Neural crest cell (in vitro differentiated cells): ENCODE results near the gene GPR150. TPM values are rescaled to one million over a fixed set of nuclear protein-coding genes. Genes with fewer than 3 reads are reported as not detected.

Source experiments
- DNase-seq: peaks from one replicate; pipeline ENCODE4 v3.0.0; 2021; ENCODE audit warnings: low read depth, mixed read lengths, low spot score
- H3K27ac Mint-ChIP-seq: one replicate; pipeline ENCODE4 v1.8.0; 2021; ENCODE audit warnings: mild to moderate bottlenecking, mixed read lengths; ENCODE audit not compliant: unreplicated experiment
- H3K27me3 Mint-ChIP-seq: 2 replicates; pipeline ENCODE4 v1.8.0; 2021; ENCODE audit warnings: low read depth, mild to moderate bottlenecking, mixed read lengths
- H3K36me3 Mint-ChIP-seq: 2 replicates; pipeline ENCODE4 v1.8.0; 2021; ENCODE audit warnings: low read depth, mild to moderate bottlenecking, mixed read lengths
- H3K4me1 Mint-ChIP-seq: 2 replicates; pipeline ENCODE4 v1.8.0; 2021; ENCODE audit warnings: mixed read lengths
- H3K4me3 Mint-ChIP-seq: one replicate; pipeline ENCODE4 v1.8.0; 2021; ENCODE audit warnings: mild to moderate bottlenecking, mixed read lengths
- H3K9me3 Mint-ChIP-seq: 2 replicates; pipeline ENCODE4 v1.8.0; 2021; ENCODE audit warnings: mixed read lengths
- total RNA-seq: library from RNA; stranded (reverse); gene quantifications from 2 replicates; pipeline ENCODE4 v1.2.1, GENCODE V29; 2021
- TF ChIP-seq, protein P1 (sequence below): fragments of 200-600 bp; sonication (generic); conservative IDR thresholded peaks from 2 replicates; pipeline ENCODE4 v1.5.0; 2021; ENCODE audit warnings: antibody characterized with exemption, mild to moderate bottlenecking

The GPR150 gene
- total RNA-seq, 1 donor from 2014 or later = not detected

DNA sequence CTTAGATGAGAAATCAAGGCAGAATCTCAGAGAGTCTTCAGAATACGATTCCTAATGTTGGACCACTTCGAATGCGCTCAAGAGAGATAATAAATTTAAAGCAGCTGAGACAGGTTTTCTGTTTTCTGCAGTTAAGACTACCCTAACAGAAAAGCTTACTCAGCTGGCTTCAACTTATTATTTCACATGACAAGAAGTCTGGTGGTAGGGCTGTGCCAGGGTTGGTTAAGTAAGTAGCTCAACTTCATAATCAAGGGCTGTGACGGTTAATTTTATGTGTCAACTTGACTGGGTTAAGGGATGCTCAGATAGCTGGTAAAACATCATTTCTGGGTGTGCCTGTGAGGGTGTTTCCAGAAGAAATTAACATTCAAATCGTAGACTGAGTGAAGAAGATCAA is 3.8 kb downstream of the GPR150 start:
- peaks cover 13% of the 10 kb centered on the region for H3K4me1 Mint-ChIP-seq
- no peak for DNase-seq
- H3K27ac Mint-ChIP-seq = no peak overlapping the region
- H3K9me3 Mint-ChIP-seq = peaks cover 5% of the 10 kb centered on the region
- TF ChIP-seq, protein P1, sequence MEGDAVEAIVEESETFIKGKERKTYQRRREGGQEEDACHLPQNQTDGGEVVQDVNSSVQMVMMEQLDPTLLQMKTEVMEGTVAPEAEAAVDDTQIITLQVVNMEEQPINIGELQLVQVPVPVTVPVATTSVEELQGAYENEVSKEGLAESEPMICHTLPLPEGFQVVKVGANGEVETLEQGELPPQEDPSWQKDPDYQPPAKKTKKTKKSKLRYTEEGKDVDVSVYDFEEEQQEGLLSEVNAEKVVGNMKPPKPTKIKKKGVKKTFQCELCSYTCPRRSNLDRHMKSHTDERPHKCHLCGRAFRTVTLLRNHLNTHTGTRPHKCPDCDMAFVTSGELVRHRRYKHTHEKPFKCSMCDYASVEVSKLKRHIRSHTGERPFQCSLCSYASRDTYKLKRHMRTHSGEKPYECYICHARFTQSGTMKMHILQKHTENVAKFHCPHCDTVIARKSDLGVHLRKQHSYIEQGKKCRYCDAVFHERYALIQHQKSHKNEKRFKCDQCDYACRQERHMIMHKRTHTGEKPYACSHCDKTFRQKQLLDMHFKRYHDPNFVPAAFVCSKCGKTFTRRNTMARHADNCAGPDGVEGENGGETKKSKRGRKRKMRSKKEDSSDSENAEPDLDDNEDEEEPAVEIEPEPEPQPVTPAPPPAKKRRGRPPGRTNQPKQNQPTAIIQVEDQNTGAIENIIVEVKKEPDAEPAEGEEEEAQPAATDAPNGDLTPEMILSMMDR = no peak
- no peak overlapping the region for H3K4me3 Mint-ChIP-seq
- peaks cover 53% of the 10 kb centered on the region for H3K27me3 Mint-ChIP-seq
- no peaks in the 10 kb centered on the region for H3K36me3 Mint-ChIP-seq

DNA sequence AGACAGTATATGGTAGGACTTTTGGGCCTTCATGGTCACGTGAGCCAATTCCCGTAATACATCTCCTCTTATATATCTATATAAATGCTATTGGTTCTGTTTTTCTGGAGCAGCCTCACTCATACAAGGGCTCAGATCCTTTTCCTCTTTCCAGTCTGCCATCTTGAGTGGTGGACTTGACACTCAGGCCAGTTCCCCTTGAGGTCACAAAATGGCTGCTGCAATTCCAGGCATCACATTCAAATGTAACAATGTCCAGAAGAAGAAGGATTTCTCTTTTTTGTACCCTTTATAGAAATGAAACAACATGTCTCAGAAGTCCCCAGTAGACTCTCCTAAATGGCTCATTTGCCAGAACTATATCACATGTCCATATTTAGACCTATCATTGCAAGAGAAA is 4.5 kb downstream of the GPR150 start:
- H3K4me1 Mint-ChIP-seq = peaks cover 12% of the 10 kb centered on the region
- H3K27ac Mint-ChIP-seq = no peak overlapping the region
- H3K27me3 Mint-ChIP-seq = peaks cover 46% of the 10 kb centered on the region
- no peak overlapping the region for H3K4me3 Mint-ChIP-seq
- H3K9me3 Mint-ChIP-seq = peaks cover 9% of the 10 kb centered on the region
- DNase-seq = no peak
- TF ChIP-seq, protein P1 = no peak
- H3K36me3 Mint-ChIP-seq = no peaks in the 10 kb centered on the region

DNA sequence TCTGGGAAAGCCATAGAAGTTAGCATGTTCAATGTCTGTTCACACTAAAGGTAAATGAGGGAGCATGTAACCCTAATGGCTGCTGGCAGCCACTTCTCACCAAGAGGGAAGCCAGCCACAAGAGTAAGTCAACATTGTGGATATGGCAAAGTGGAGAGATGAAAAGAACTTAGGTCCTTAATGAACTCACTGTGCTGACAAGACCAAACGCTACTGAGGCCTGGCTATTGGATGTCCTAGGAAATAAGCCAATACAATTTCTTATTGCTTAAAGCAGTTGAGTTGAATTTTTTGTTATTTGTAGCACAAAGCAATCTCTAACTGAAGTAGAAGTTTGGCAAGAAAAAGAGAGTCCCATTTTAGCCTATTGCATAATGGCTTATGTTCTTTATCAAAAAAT is 6.8 kb downstream of the GPR150 start:
- Mint-ChIP-seq H3K27me3 (peaks cover 33% of the 10 kb centered on the region), H3K4me3 (no peak overlapping the region), H3K36me3 (no peaks in the 10 kb centered on the region), H3K27ac (no peak overlapping the region), H3K9me3 (peaks cover 10% of the 10 kb centered on the region), H3K4me1 (peaks cover 1% of the 10 kb centered on the region)
- TF ChIP-seq, protein P1 = no peak
- no peak for DNase-seq

DNA sequence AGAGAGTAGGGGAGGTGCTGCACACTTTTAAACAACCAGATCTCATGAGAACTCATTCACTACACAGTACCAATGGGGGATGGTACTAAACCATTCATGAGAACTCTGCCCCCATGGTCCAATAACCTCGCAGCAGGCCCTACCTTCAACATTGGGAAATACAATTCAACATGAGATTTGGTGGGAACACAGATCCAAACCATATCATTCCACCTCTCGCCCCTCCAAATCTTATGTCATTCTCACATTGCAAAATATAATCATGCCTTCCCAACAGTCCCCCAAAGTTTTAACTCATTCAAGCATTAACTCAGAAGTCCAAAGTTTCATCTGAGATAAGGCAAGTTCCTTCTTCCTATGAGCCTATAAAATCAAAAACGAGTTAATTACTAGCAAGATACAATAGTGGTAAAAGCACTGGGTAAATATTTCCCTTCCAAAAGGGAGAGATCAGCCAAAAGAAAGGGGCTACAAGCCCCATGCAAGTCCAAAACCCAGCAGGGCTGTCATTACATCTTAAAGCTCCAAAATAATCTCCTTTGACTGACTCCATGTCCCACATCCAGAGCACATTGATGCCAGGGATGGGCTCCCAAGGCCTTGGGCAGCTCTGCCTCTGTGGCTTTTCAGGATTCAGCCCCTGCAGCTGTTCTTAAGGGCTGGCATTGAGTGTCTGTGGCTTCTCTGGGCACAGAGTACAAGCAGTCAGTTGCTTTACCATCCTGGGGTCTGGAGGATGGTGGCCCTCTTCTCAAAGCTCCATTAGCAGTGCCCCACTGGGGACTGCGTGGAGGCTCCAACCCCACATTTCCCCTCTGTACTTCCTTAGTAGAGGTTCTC is 8.3 kb downstream of the GPR150 start:
- TF ChIP-seq, protein P1 = no peak
- Mint-ChIP-seq H3K4me1 (no peaks in the 10 kb centered on the region), H3K4me3 (no peak overlapping the region), H3K36me3 (no peaks in the 10 kb centered on the region), H3K9me3 (peaks cover 10% of the 10 kb centered on the region), H3K27me3 (peaks cover 19% of the 10 kb centered on the region), H3K27ac (no peak overlapping the region)
- DNase-seq = no peak

DNA sequence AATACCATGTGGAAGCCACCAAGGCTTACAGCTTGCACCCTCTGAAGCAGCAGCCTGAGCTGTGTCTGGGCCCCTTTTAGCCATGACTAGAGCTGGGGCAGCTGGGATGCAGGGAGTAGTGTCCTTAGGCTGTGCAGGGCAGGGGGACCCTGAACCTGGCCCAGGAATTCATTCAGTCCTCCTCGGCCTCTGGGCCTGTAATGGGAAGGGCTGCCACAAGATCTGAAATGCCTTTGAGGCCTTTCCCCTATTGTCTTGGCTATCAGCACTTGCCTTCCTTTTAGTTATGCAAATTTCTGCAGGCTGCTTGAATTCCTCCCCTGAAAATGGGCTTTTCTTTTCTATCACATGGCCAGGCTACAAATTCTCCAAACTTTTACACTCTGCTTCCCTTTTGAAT is 9.0 kb downstream of the GPR150 start:
- TF ChIP-seq, protein P1 = no peak
- DNase-seq = no peak
- no peaks in the 10 kb centered on the region for H3K4me1 Mint-ChIP-seq

More for the DNA sequence above, 9.0 kb downstream of the GPR150 start:
- no peak overlapping the region for H3K27ac Mint-ChIP-seq
- H3K36me3 Mint-ChIP-seq = no peaks in the 10 kb centered on the region
- peaks cover 12% of the 10 kb centered on the region for H3K9me3 Mint-ChIP-seq
- no peak overlapping the region for H3K4me3 Mint-ChIP-seq
- peaks cover 12% of the 10 kb centered on the region for H3K27me3 Mint-ChIP-seq
